OCI-LY1 (cell line): ENCODE data around the gene SLC6A18.

Source experiments
- CTCF ChIP-seq: fragments of 200-600 bp; sonication (generic), shearing (Covaris generic); IDR thresholded peaks from 2 replicates; pipeline ENCODE4 v1.5.1; 2017; ENCODE audit warnings: mild to moderate bottlenecking, antibody characterized with exemption, low read length, moderate library complexity, mixed read lengths
- EZH2 ChIP-seq: fragments of 200-600 bp; sonication (generic), shearing (Covaris generic); IDR thresholded peaks from 2 replicates; pipeline ENCODE4 v1.8.0; 2017; ENCODE audit warnings: borderline replicate concordance, mixed run types, mild to moderate bottlenecking, antibody characterized with exemption, low read length, moderate library complexity, mixed read lengths

- TF ChIP-seq CTCF = no peak
- TF ChIP-seq EZH2 = no peak
These were observed 41.6 kb upstream of the SLC6A18 start for GRCh38 chr5:1183424-1184162.
